HepG2 (cell line): ENCODE results near the gene CACNA2D3. TPM values are rescaled to one million over a fixed set of nuclear protein-coding genes. Genes with fewer than 3 reads are reported as not detected.

Experiments
- ATAC-seq: fragments of 200-7000 bp; cut with Tn5 transposase; 3 replicates; pipeline ENCODE4 v1.9.1; 2020; ENCODE audit warnings: mild to moderate bottlenecking, moderate library complexity
- BruUV-seq: library from RNA; stranded (reverse); fragments of 400-500 nt; replicated peaks from 2 replicates; lab custom pipeline; 2021; lab: Mats Ljungman, UMichigan
- CTCF ChIA-PET: fragments of 300-600 bp; formaldehyde crosslinking; extraction: SDS; loops from one replicate; lab custom pipeline; 2021; ENCODE audit warnings: low total read pairs, inconsistent platforms, low intra/inter-chr PET ratio; lab: Yijun Ruan, JAX
- POLR2A ChIA-PET: fragments of 350-600 bp; sonication (Branson Sonifier 250); formaldehyde crosslinking; loops from one replicate; lab custom pipeline; 2020; ENCODE audit warnings: antibody characterized with exemption, inconsistent platforms; lab: Yijun Ruan, JAX
- DNase-seq: peaks from one replicate; pipeline ENCODE4 v3.0.0-alpha.2; 2015; ENCODE audit warnings: low spot score
- FAIRE-seq: peaks from 3 replicates; lab custom pipeline; 2011; peaks lifted over from hg19 to GRCh38; lab: Jason Lieb, UNC
- H2AFZ ChIP-seq: one replicate; pipeline ENCODE4 v1.6.1; 2011; ENCODE audit warnings: low read length, inconsistent platforms
- H3K27ac ChIP-seq: fragments of 300-600 bp; 3 replicates; pipeline ENCODE4 v1.8.0; 2011; ENCODE audit warnings: mixed run types, mild to moderate bottlenecking, mixed read lengths, low read length, inconsistent platforms; ENCODE audit not compliant: insufficient read depth; ENCODE audit errors: extremely low read length
- H3K27me3 ChIP-seq, 2 experiments: fragments of 200-600 bp in 1 of 2; 2 replicates in 1 of 2; 3 replicates in 1 of 2; pipeline versions ENCODE4 v1.6.0 to v1.8.0; 2011; ENCODE audit warnings: low read length in 2 of 2, mild to moderate bottlenecking in 2 of 2, moderate library complexity in 2 of 2, inconsistent platforms in 1 of 2; ENCODE audit not compliant: insufficient read depth in 2 of 2, control insufficient read depth in 1 of 2
- H3K36me3 ChIP-seq, 2 experiments: fragments of 200-600 bp in 1 of 2; replicated peaks in 1 of 2; 2 replicates in 1 of 2; 3 replicates in 1 of 2; pipeline versions ENCODE4 v1.5.1 to v1.8.0; 2011; ENCODE audit warnings: low read length in 2 of 2, inconsistent platforms in 1 of 2; ENCODE audit not compliant: insufficient read depth in 2 of 2, control insufficient read depth in 1 of 2
- H3K4me1 ChIP-seq: 2 replicates; pipeline ENCODE4 v1.5.1; 2012; ENCODE audit warnings: low read length, inconsistent platforms; ENCODE audit not compliant: insufficient read depth
- H3K4me2 ChIP-seq: 2 replicates; pipeline ENCODE4 v1.6.0; 2011; ENCODE audit warnings: low read depth, low read length, inconsistent platforms
- H3K4me3 ChIP-seq, 3 experiments: fragments of 200-600 bp in 1 of 3; sonication (generic), shearing (Covaris generic) in 1 of 3; replicated peaks in 1 of 3; 2 replicates each; pipeline ENCODE4 v1.5.1; 2011 to 2016; ENCODE audit warnings: low read length in 3 of 3, inconsistent platforms in 2 of 3, low read depth in 2 of 3, mild to moderate bottlenecking in 2 of 3, control low read depth in 1 of 3, mixed read lengths in 1 of 3; ENCODE audit not compliant: insufficient read depth in 1 of 3
- H3K79me2 ChIP-seq: one replicate; pipeline ENCODE4 v1.6.1; 2011; ENCODE audit warnings: low read length, inconsistent platforms; ENCODE audit not compliant: insufficient read depth
- H3K9ac ChIP-seq: 2 replicates; pipeline ENCODE4 v1.6.0; 2011; ENCODE audit warnings: mild to moderate bottlenecking, low read depth, low read length, inconsistent platforms; ENCODE audit not compliant: insufficient read depth
- H3K9me3 ChIP-seq: 2 replicates; pipeline ENCODE4 v1.5.1; 2012; ENCODE audit warnings: mild to moderate bottlenecking, low read length
- H4K20me1 ChIP-seq: 2 replicates; pipeline ENCODE4 v1.6.0; 2011; ENCODE audit warnings: inconsistent platforms, mild to moderate bottlenecking, low read length, moderate library complexity; ENCODE audit not compliant: insufficient read depth
- ARID2 ChIP-seq: sonication (generic); formaldehyde crosslinking; IDR thresholded peaks from 2 replicates; pipeline ENCODE4 v1.8.1; 2022; ENCODE audit warnings: mild to moderate bottlenecking, missing genetic modification reagents, borderline replicate concordance
- DMAP1 ChIP-seq: IDR thresholded peaks from 2 replicates; pipeline ENCODE4 v1.6.1; 2016
- HMGXB4 ChIP-seq, 2 experiments: sonication (generic) in 1 of 2; formaldehyde crosslinking in 1 of 2; IDR thresholded peaks; 2 replicates each; pipeline versions ENCODE4 v1.4.0 to v1.6.1; 2018 to 2020; ENCODE audit warnings: missing genetic modification reagents in 2 of 2, borderline replicate concordance in 1 of 2, low read depth in 1 of 2, mild to moderate bottlenecking in 1 of 2, missing biosample characterization in 1 of 2
- KDM1A ChIP-seq: IDR thresholded peaks from 2 replicates; pipeline ENCODE4 v1.6.1; 2016; ENCODE audit warnings: missing compliant biosample characterization
- MIXL1 ChIP-seq: IDR thresholded peaks from 2 replicates; pipeline ENCODE4 v1.6.1; 2016
- PRDM10 ChIP-seq: sonication (generic); formaldehyde crosslinking; IDR thresholded peaks from 2 replicates; pipeline ENCODE4 v1.4.0; 2020; ENCODE audit warnings: low read depth, missing genetic modification reagents
- PRMT3 ChIP-seq: sonication (generic); formaldehyde crosslinking; IDR thresholded peaks from 2 replicates; pipeline ENCODE4 v1.8.1; 2022; ENCODE audit warnings: low read depth, mild to moderate bottlenecking, moderate library complexity, missing genetic modification reagents, borderline replicate concordance
- RAD51 ChIP-seq: fragments of 450-650 bp; IDR thresholded peaks from 2 replicates; pipeline ENCODE4 v1.6.1; 2016; ENCODE audit warnings: borderline replicate concordance
- REXO4 ChIP-seq: sonication (generic); formaldehyde crosslinking; IDR thresholded peaks from 2 replicates; pipeline ENCODE4 v1.8.0; 2022; ENCODE audit warnings: missing genetic modification reagents, mild to moderate bottlenecking, borderline replicate concordance
- TAF1 ChIP-seq: sonication (generic); formaldehyde crosslinking; IDR thresholded peaks from 2 replicates; pipeline ENCODE4 v1.4.0; 2020; ENCODE audit warnings: missing genetic modification reagents
- YY1 ChIP-seq: IDR thresholded peaks from 2 replicates; pipeline ENCODE4 v1.6.1; 2011; ENCODE audit warnings: low read length, low read depth, moderate library complexity, mild to moderate bottlenecking; ENCODE audit not compliant: insufficient read depth, insufficient replicate concordance
- ZNF251 ChIP-seq: sonication (generic); formaldehyde crosslinking; IDR thresholded peaks from 2 replicates; pipeline ENCODE4 v1.9.0; 2021; ENCODE audit warnings: mild to moderate bottlenecking, missing genetic modification reagents
- ZNF337 ChIP-seq: sonication (generic); formaldehyde crosslinking; IDR thresholded peaks from 2 replicates; pipeline ENCODE4 v1.5.1; 2020; ENCODE audit warnings: missing genetic modification reagents, low read depth, mild to moderate bottlenecking, borderline replicate concordance
- ZNF34 ChIP-seq: sonication (generic); formaldehyde crosslinking; IDR thresholded peaks from 2 replicates; pipeline ENCODE4 v1.4.0; 2020; ENCODE audit warnings: mild to moderate bottlenecking, missing genetic modification reagents, borderline replicate concordance
- ZNF572 ChIP-seq: sonication (generic); formaldehyde crosslinking; IDR thresholded peaks from 2 replicates; pipeline ENCODE4 v1.5.1; 2020; ENCODE audit warnings: mild to moderate bottlenecking, missing genetic modification reagents
- ZNF629 ChIP-seq: sonication (generic); formaldehyde crosslinking; conservative IDR thresholded peaks from 2 replicates; pipeline ENCODE4 v1.5.0; 2020; ENCODE audit warnings: missing genetic modification reagents
- ZNF788 ChIP-seq: sonication (generic); formaldehyde crosslinking; IDR thresholded peaks from 2 replicates; pipeline ENCODE4 v1.5.0; 2020; ENCODE audit warnings: mild to moderate bottlenecking, missing genetic modification reagents, borderline replicate concordance
- WGBS: methylation state at CpG from one replicate; pipeline ENCODE4 v1.1.6; 2017; ENCODE audit warnings: low lambda C conversion rate; 5-methylcytosine and 5-hydroxymethylcytosine counted together
- in situ Hi-C: cut with HindIII; loops from 2 replicates; pipeline ENCODE4 v1.10.0; 2017; ENCODE audit warnings: low pct_unique_long_range_greater_than_20kb; ENCODE audit not compliant: extremely low pct_ligation_motif_present
- intact Hi-C: fragments of 100-400 bp; cut with micrococcal nuclease; formaldehyde crosslinking; loops from one replicate; pipeline ENCODE4 v1.10.0; 2022; ENCODE audit not compliant: unreplicated experiment
- polyA plus RNA-seq, 8 experiments: library from polyadenylated mRNA; depleted of rRNA in 3 of 8; stranded (reverse) in 7 of 8; unstranded in 1 of 8; fragments of >200 nt; fragmentation: Illumina TruSeq in 4 of 8; extraction: Trizol in 4 of 8; gene quantifications; 2 replicates each; pipeline versions ENCODE4 v1.2.1 to v1.2.3, GENCODE V29; 2011 to 2016; ENCODE audit warnings: low read depth in 4 of 8, missing spikeins in 1 of 8, mixed read lengths in 1 of 8; ENCODE audit not compliant: insufficient read depth in 1 of 8
- total RNA-seq, 5 experiments: library from RNA; depleted of rRNA; stranded (reverse); fragments of >200 nt; fragmentation: Illumina TruSeq; extraction: Trizol; gene quantifications; 2 replicates each; pipeline ENCODE4 v1.2.3, GENCODE V29; 2016; ENCODE audit warnings: low read depth in 1 of 5
- TF ChIP-seq, protein P1 (sequence below): sonication (generic); formaldehyde crosslinking; conservative IDR thresholded peaks from 2 replicates; pipeline ENCODE4 v1.8.0; 2022; ENCODE audit warnings: missing genetic modification reagents

The CACNA2D3 gene
- total and polyA plus RNA-seq, 2 of the 13 experiments (the other 11 are each of a cell fraction or from before 2014, with no cell fraction given): not detected

GRCh38 chr3:55069950-55070349 lies 947.6 kb downstream of the CACNA2D3 start (continued):
- no peak for TF ChIP-seq REXO4 (CRISPR knock-in tag)
- TF ChIP-seq ZNF572 (CRISPR knock-in tag): no peak
- no peak for TF ChIP-seq DMAP1 (CRISPR knock-in tag)
- no peak for TF ChIP-seq ARID2 (CRISPR knock-in tag)
- no peak for TF ChIP-seq ZNF629 (CRISPR knock-in tag)
- TF ChIP-seq ZNF788: no peak

GRCh38 chr3:55074796-55075195 lies 952.4 kb downstream of the CACNA2D3 start:
- Histone ChIP-seq H4K20me1 (no peaks in the 10 kb centered on the region), H3K9ac (no peak overlapping the region), H3K27ac (no peak overlapping the region), H3K4me1 (no peaks in the 10 kb centered on the region), H3K27me3 (0 out of 5 replicates have a peak, but pooled peaks cover 0 to 5% of the 10 kb centered on the region in 2 experiments), H3K79me2 (no peaks in the 10 kb centered on the region), H3K4me2 (no peak overlapping the region), H2AFZ (no peak overlapping the region), H3K36me3 (no peaks in the 10 kb centered on the region), H3K9me3 (no peaks in the 10 kb centered on the region), H3K4me3 (no peak overlapping the region)
- no TSS peak for BruUV-seq
- 1% methylated on average over 4 of the region's 4 CpGs for WGBS
- POLR2A ChIA-PET: no interaction called here
- DNase-seq (no peak), FAIRE-seq (no peak), ATAC-seq (no peak)
- intact Hi-C loops: no loop called here
- CTCF ChIA-PET: no interaction called here
- in situ Hi-C loops: no loop called here
- TF ChIP-seq KDM1A (CRISPR knock-in tag) (no peak), ZNF251 (CRISPR knock-in tag) (no peak), ZNF34 (CRISPR knock-in tag) (no peak), PRDM10 (CRISPR knock-in tag) (no peak), PRMT3 (no peak), RAD51 (no peak), TAF1 (CRISPR knock-in tag) (no peak), MIXL1 (CRISPR knock-in tag) (no peak), HMGXB4 (CRISPR knock-in tag; IDR thresholded peaks at IDR 0.05; ENCODE audit: borderline replicate concordance in 1 of 2, low read depth in 1 of 2) (no peak), YY1 (no peak), ZNF337 (CRISPR knock-in tag) (no peak)
- TF ChIP-seq, protein P1, sequence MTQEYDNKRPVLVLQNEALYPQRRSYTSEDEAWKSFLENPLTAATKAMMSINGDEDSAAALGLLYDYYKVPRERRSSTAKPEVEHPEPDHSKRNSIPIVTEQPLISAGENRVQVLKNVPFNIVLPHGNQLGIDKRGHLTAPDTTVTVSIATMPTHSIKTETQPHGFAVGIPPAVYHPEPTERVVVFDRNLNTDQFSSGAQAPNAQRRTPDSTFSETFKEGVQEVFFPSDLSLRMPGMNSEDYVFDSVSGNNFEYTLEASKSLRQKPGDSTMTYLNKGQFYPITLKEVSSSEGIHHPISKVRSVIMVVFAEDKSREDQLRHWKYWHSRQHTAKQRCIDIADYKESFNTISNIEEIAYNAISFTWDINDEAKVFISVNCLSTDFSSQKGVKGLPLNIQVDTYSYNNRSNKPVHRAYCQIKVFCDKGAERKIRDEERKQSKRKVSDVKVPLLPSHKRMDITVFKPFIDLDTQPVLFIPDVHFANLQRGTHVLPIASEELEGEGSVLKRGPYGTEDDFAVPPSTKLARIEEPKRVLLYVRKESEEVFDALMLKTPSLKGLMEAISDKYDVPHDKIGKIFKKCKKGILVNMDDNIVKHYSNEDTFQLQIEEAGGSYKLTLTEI (CRISPR knock-in tag): no peak
